ENCODE results near the gene DCAKD. TPM values are rescaled to one million over a fixed set of nuclear protein-coding genes. Genes with fewer than 3 reads are reported as not detected.
"Not testable (repeated sequence)": the region's sequence is repeated elsewhere in the genome, so short reads cannot be mapped to it uniquely, and the experiment has no call there.

The DCAKD gene
- total RNA-seq, 3 donors from 2014 or later = 17.3 to 21.1 (median 19.1) TPM

GRCh38 chr17:45086391-45086790 lies 35.0 kb upstream of the DCAKD start:
- H3K36me3 Mint-ChIP-seq (ENCODE audit: insufficient read depth) = peaks cover 28% of the 10 kb centered on the region
- H3K4me1 Mint-ChIP-seq (ENCODE audit: low read depth) = no peaks in the 10 kb centered on the region
- no peaks in the 10 kb centered on the region for H3K27me3 Mint-ChIP-seq (ENCODE audit: low read depth)
- ATAC-seq = no peak
- no peak overlapping the region for H3K4me3 Mint-ChIP-seq
- H3K9me3 Mint-ChIP-seq = no peaks in the 10 kb centered on the region
- no peak for DNase-seq

DNA sequence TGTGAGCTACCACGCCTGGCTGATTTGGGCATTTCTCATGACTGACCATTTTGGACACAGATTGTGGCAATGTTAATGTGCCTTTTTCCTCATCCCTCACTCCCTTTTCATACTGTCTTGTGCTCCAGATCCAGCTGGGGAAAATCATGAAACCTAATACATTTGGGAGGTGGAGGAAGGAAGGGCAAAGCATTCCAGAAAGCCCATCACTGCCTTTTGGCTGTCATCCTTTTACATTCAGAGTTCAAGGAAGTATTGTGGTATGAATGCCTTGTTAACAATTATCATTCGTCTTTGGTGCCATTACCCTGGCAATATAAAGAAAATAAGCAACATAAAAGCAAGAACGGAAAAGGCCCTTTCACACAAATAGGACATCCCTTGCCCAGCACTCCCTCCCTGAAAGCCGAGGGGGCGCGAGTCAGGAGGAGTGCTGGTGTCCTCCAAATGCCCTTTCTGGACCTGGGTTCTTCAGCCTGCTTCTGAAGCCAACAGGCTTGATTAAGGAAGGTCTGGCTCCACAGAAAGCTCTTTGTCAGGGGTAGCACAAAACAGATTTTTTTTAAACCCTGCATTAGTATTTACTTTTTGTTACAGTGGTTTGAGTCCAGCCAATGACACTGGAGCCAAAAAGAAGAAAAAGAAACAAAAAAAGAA lies 29.7 kb upstream of the DCAKD start:
- Mint-ChIP-seq H3K4me1 (ENCODE audit: low read depth) (peaks cover 17% of the 10 kb centered on the region), H3K4me3 (no peak overlapping the region), H3K9me3 (no peaks in the 10 kb centered on the region), H3K27me3 (ENCODE audit: low read depth) (no peaks in the 10 kb centered on the region), H3K36me3 (ENCODE audit: insufficient read depth) (peaks cover 14% of the 10 kb centered on the region)
- ATAC-seq (no peak), DNase-seq (no peak)

GRCh38 chr17:45077643-45078042 lies 26.2 kb upstream of the DCAKD start:
- Mint-ChIP-seq H3K4me3 (no peak overlapping the region), H3K4me1 (ENCODE audit: low read depth) (peaks cover 21% of the 10 kb centered on the region), H3K9me3 (no peaks in the 10 kb centered on the region), H3K36me3 (ENCODE audit: insufficient read depth) (peaks cover 19% of the 10 kb centered on the region), H3K27me3 (ENCODE audit: low read depth) (no peaks in the 10 kb centered on the region)
- ATAC-seq (no peak), DNase-seq (no peak)

- no peaks in the 10 kb centered on the region for H3K9me3 Mint-ChIP-seq
- ATAC-seq = no peak
Observed at GRCh38 chr17:45073414-45074070, 22.1 kb upstream of the DCAKD start.

GRCh38 chr17:45070809-45071208 lies 19.4 kb upstream of the DCAKD start:
- DNase-seq (no peak), ATAC-seq (no peak)
- Mint-ChIP-seq H3K4me3 (no peak overlapping the region), H3K4me1 (ENCODE audit: low read depth) (peaks cover 12% of the 10 kb centered on the region), H3K27me3 (ENCODE audit: low read depth) (no peaks in the 10 kb centered on the region), H3K9me3 (no peaks in the 10 kb centered on the region), H3K36me3 (ENCODE audit: insufficient read depth) (peaks cover 27% of the 10 kb centered on the region)

More at GRCh38 chr17:45073414-45074070, 22.1 kb upstream of the DCAKD start:
- peaks cover 23% of the 10 kb centered on the region for H3K4me1 Mint-ChIP-seq (ENCODE audit: low read depth)
- no peak overlapping the region for H3K4me3 Mint-ChIP-seq
- no peak for DNase-seq
- no peaks in the 10 kb centered on the region for H3K27me3 Mint-ChIP-seq (ENCODE audit: low read depth)
- H3K36me3 Mint-ChIP-seq (ENCODE audit: insufficient read depth) = peaks cover 21% of the 10 kb centered on the region

- H3K36me3 Mint-ChIP-seq (ENCODE audit: insufficient read depth) = peaks cover 27% of the 10 kb centered on the region
- no peak for ATAC-seq
- H3K27me3 Mint-ChIP-seq (ENCODE audit: low read depth) = no peaks in the 10 kb centered on the region
- H3K4me1 Mint-ChIP-seq (ENCODE audit: low read depth) = peaks cover 15% of the 10 kb centered on the region
- no peaks in the 10 kb centered on the region for H3K9me3 Mint-ChIP-seq
- H3K4me3 Mint-ChIP-seq = no peak overlapping the region
- no peak for DNase-seq
Observed at GRCh38 chr17:45070001-45070400, 18.6 kb upstream of the DCAKD start.

- ATAC-seq (no peak), DNase-seq (no peak)
- H3K4me1 Mint-ChIP-seq (ENCODE audit: low read depth) = peaks cover 30% of the 10 kb centered on the region
- peaks cover 25% of the 10 kb centered on the region for H3K36me3 Mint-ChIP-seq (ENCODE audit: insufficient read depth)
- no peaks in the 10 kb centered on the region for H3K9me3 Mint-ChIP-seq
- H3K4me3 Mint-ChIP-seq = no peak overlapping the region
- no peaks in the 10 kb centered on the region for H3K27me3 Mint-ChIP-seq (ENCODE audit: low read depth)
Observed at GRCh38 chr17:45067637-45068036, 16.2 kb upstream of the DCAKD start.

- Mint-ChIP-seq H3K36me3 (ENCODE audit: insufficient read depth) (peaks cover 17% of the 10 kb centered on the region), H3K4me1 (ENCODE audit: low read depth) (peaks cover 47% of the 10 kb centered on the region), H3K9me3 (no peaks in the 10 kb centered on the region), H3K27me3 (ENCODE audit: low read depth) (no peaks in the 10 kb centered on the region), H3K4me3 (peak overlapping the region; percentile 99)
- DNase-seq (no peak), ATAC-seq (no peak)
Observed at GRCh38 chr17:45063198-45063597, 11.8 kb upstream of the DCAKD start.

GRCh38 chr17:45061606-45062205 lies 10.3 kb upstream of the DCAKD start:
- no peak for ATAC-seq
- H3K9me3 Mint-ChIP-seq = no peaks in the 10 kb centered on the region
- peak overlapping the region; percentile 99 for H3K4me3 Mint-ChIP-seq
- no peak for DNase-seq
- H3K36me3 Mint-ChIP-seq (ENCODE audit: insufficient read depth) = peaks cover 9% of the 10 kb centered on the region
- peaks cover 38% of the 10 kb centered on the region for H3K4me1 Mint-ChIP-seq (ENCODE audit: low read depth)
- no peaks in the 10 kb centered on the region for H3K27me3 Mint-ChIP-seq (ENCODE audit: low read depth)

DNA sequence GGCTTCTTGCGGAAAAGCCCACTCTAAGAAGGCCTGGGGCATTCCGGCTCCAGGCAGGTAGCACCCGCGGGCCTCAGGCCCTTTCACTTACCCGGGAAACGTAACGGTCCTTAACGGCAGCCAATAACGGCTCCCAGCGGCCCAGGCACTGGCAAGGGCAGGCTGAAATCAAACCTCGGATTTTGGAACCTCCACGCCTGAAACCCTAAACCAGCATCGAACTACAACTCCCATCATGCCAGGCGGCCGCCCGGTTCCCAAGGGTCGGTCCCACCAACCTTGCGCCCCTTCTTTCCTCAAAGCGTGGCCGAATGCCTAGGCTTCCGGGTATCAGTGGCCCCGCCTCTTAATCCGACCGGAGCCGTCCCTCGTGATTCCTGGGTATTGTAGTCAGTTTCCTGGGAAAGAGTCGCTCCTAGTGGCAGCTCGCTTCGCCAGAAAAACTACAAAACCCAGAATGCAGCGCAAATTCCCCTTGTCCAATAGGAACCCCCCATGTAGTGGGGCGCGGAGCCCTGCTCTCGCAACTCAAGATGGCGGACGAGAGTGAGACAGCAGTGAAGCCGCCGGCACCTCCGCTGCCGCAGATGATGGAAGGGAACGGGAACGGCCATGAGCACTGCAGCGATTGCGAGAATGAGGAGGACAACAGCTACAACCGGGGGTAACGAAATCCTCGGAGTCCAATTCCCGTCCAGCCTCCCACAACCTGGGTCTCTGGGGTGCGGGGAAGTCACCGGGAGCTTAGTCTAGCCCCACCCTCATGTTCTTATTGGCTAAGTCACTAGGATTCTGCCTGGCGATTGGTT lies 9.6 kb upstream of the DCAKD start, which contains the start of gene NMT1:
NMT1 (plus strand) TSS at position 521 of the 809 bp plus-strand sequence; CDS start at position 534, 13 bp downstream.
- peak; percentile 90 to 93 for ATAC-seq
- H3K27me3 Mint-ChIP-seq (ENCODE audit: low read depth) = no peaks in the 10 kb centered on the region
- H3K4me1 Mint-ChIP-seq (ENCODE audit: low read depth) = peaks cover 38% of the 10 kb centered on the region

DNA sequence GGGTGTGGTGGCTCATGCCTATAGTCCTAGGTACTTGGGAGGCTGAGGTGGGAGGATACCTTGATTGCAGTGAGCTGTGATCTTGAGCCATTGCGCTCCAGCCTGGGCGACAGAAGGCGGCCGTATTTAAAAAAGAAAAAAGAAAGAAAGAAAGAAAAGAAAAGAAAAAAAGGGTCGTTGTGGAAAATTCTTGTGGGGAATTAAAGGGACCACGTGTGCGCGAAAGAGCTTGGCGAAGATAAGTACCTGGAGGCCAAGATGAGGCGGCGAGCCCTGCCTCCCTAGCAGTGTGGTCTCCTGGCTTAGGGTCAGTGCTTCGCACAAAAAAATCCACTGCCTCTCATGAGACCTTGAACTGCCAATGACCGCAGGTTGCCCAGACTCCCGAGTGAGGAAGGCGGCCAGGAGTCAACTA lies 9.0 kb upstream of the DCAKD start:
- peak; percentile 0 to 1 for ATAC-seq
- Mint-ChIP-seq H3K36me3 (ENCODE audit: insufficient read depth) (peaks cover 9% of the 10 kb centered on the region), H3K4me1 (ENCODE audit: low read depth) (peaks cover 42% of the 10 kb centered on the region), H3K9me3 (no peaks in the 10 kb centered on the region), H3K27me3 (ENCODE audit: low read depth) (no peaks in the 10 kb centered on the region), H3K4me3 (peak overlapping the region; percentile 99)
- no peak for DNase-seq

More for the DNA sequence above, 9.6 kb upstream of the DCAKD start, which contains the start of gene NMT1:
- Mint-ChIP-seq H3K36me3 (ENCODE audit: insufficient read depth) (peaks cover 9% of the 10 kb centered on the region), H3K4me3 (peak within 1 kb of the TSS; percentile 99), H3K9me3 (no peaks in the 10 kb centered on the region)
- peak; percentile 92 for DNase-seq

DNA sequence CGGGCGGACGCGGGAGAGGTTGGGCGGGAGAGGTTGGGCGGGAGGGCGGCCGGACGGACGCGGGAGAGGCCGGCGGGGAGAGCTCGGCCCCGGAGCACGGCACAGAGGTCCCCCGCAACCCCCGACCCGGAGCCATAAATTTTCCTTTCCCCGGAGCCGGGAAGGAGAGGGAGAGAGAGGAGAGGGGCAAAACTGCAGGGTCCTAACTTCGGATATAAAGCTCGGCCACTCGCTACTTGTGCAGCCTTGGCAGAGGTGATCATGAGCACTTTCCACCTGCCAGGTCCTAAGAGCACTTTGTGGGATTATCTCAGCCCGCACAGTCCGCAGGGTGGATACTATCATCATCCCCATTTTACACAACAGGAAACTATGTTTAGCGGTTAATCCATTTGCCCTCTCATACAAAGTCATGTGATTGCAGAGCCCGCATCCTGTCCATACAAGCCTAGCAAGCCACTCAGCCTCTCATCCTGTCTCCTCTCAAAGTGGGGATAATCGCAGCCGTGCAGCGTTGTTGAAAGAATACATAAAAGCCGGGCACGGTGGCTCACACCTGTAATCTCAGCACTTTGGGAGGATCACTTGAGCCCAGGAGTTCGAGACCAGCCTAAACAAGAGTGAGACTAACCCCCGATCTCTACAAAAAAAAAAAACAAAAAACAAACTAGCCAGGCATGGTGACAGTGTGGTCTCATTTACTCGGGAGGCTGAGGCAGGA lies 780 bp upstream of the DCAKD start:
- Mint-ChIP-seq H3K27me3 (ENCODE audit: low read depth) (no peaks in the 10 kb centered on the region), H3K4me1 (ENCODE audit: low read depth) (peaks cover 29% of the 10 kb centered on the region), H3K9me3 (no peaks in the 10 kb centered on the region), H3K36me3 (ENCODE audit: insufficient read depth) (peaks cover 2% of the 10 kb centered on the region), H3K4me3 (peak overlapping the region; percentile 77)
- ATAC-seq (peak in 1 of 2 donors; percentile 23), DNase-seq (no peak)

- H3K4me3 Mint-ChIP-seq = not testable (repeated sequence)
Observed at GRCh38 chr17:45051720-45052051, 254 bp upstream of the DCAKD start.

More at GRCh38 chr17:45051720-45052051, 254 bp upstream of the DCAKD start:
- not testable (repeated sequence) for ATAC-seq; H3K27me3 Mint-ChIP-seq (ENCODE audit: low read depth); H3K36me3 Mint-ChIP-seq (ENCODE audit: insufficient read depth); H3K9me3 Mint-ChIP-seq; DNase-seq
- peaks cover 33% of the 10 kb centered on the region for H3K4me1 Mint-ChIP-seq (ENCODE audit: low read depth)

Measured in activated T-cell treated with anti-CD3 and anti-CD28 coated beads, Interleukin-2, amount 50 U/mL, for 4 hours (primary cell).